ENCODE results near the gene SLC9B2.

Gene SLC9B2

GRCh38 chr4:103118166-103118565, 41.6 kb upstream of the SLC9B2 start:
- Histone ChIP-seq H3K9me2 (ENCODE audit: low read depth, low read length) (no peaks in the 10 kb centered on the region), H3K9me3 (ENCODE audit: low read length) (no peaks in the 10 kb centered on the region), H3K9ac (ENCODE audit: low read length) (no peak overlapping the region), H4K20me1 (ENCODE audit: insufficient read depth, low read length) (no peaks in the 10 kb centered on the region), H3K4me2 (ENCODE audit: low read length) (no peak overlapping the region), H3K79me2 (ENCODE audit: insufficient read depth, low read length) (no peaks in the 10 kb centered on the region), H3K27me3 (ENCODE audit: insufficient read depth, low read length) (no peaks in the 10 kb centered on the region), H3K36me3 (ENCODE audit: insufficient read depth, low read length) (peaks cover 42% of the 10 kb centered on the region), H3K27ac (ENCODE audit: low read depth, low read length, poor library complexity, severe bottlenecking) (no peak overlapping the region), H3K4me1 (ENCODE audit: insufficient read depth, low read length, severe bottlenecking) (no peaks in the 10 kb centered on the region), H3F3A (ENCODE audit: insufficient read depth, low read length) (no peaks in the 10 kb centered on the region), H3K4me3 (ENCODE audit: low read depth, low read length, poor library complexity, severe bottlenecking) (no peak overlapping the region), H2AFZ (ENCODE audit: low read length) (no peak overlapping the region)
- TF ChIP-seq CTCF (IDR thresholded peaks at IDR 0.05; ENCODE audit: low read length) (no peak), EZH2 (IDR thresholded peaks at IDR 0.05; ENCODE audit: borderline replicate concordance, low read length) (no peak)

GRCh38 chr4:103111598-103111997, 35.0 kb upstream of the SLC9B2 start:
- H4K20me1 ChIP-seq (ENCODE audit: insufficient read depth, low read length) = no peaks in the 10 kb centered on the region
- no peaks in the 10 kb centered on the region for H3F3A ChIP-seq (ENCODE audit: insufficient read depth, low read length)
- H3K9me2 ChIP-seq (ENCODE audit: low read depth, low read length) = no peaks in the 10 kb centered on the region
- H3K4me3 ChIP-seq (ENCODE audit: low read depth, low read length, poor library complexity, severe bottlenecking) = no peak overlapping the region
- H3K4me2 ChIP-seq (ENCODE audit: low read length) = no peak overlapping the region
- no peaks in the 10 kb centered on the region for H3K27me3 ChIP-seq (ENCODE audit: insufficient read depth, low read length)
- H3K9me3 ChIP-seq (ENCODE audit: low read length) = no peaks in the 10 kb centered on the region
- no peaks in the 10 kb centered on the region for H3K4me1 ChIP-seq (ENCODE audit: insufficient read depth, low read length, severe bottlenecking)
- H3K9ac ChIP-seq (ENCODE audit: low read length) = no peak overlapping the region
- no peak overlapping the region for H3K27ac ChIP-seq (ENCODE audit: low read depth, low read length, poor library complexity, severe bottlenecking)
- H2AFZ ChIP-seq (ENCODE audit: low read length) = no peak overlapping the region
- TF ChIP-seq CTCF (IDR thresholded peaks at IDR 0.05; ENCODE audit: low read length) (no peak), EZH2 (IDR thresholded peaks at IDR 0.05; ENCODE audit: borderline replicate concordance, low read length) (no peak)
- peaks cover 60% of the 10 kb centered on the region for H3K36me3 ChIP-seq (ENCODE audit: insufficient read depth, low read length)
- H3K79me2 ChIP-seq (ENCODE audit: insufficient read depth, low read length) = no peaks in the 10 kb centered on the region

GRCh38 chr4:103108542-103108941, 32.0 kb upstream of the SLC9B2 start:
- H3K4me2 ChIP-seq (ENCODE audit: low read length) = no peak overlapping the region
- H3K9me3 ChIP-seq (ENCODE audit: low read length) = no peaks in the 10 kb centered on the region
- no peaks in the 10 kb centered on the region for H3K9me2 ChIP-seq (ENCODE audit: low read depth, low read length)
- no peak overlapping the region for H3K4me3 ChIP-seq (ENCODE audit: low read depth, low read length, poor library complexity, severe bottlenecking)
- H3K27ac ChIP-seq (ENCODE audit: low read depth, low read length, poor library complexity, severe bottlenecking) = no peak overlapping the region
- TF ChIP-seq EZH2 (IDR thresholded peaks at IDR 0.05; ENCODE audit: borderline replicate concordance, low read length) (no peak), CTCF (IDR thresholded peaks at IDR 0.05; ENCODE audit: low read length) (no peak)
- no peaks in the 10 kb centered on the region for H3F3A ChIP-seq (ENCODE audit: insufficient read depth, low read length)
- no peaks in the 10 kb centered on the region for H3K4me1 ChIP-seq (ENCODE audit: insufficient read depth, low read length, severe bottlenecking)
- no peaks in the 10 kb centered on the region for H3K27me3 ChIP-seq (ENCODE audit: insufficient read depth, low read length)
- H3K9ac ChIP-seq (ENCODE audit: low read length) = no peak overlapping the region
- H2AFZ ChIP-seq (ENCODE audit: low read length) = no peak overlapping the region
- H4K20me1 ChIP-seq (ENCODE audit: insufficient read depth, low read length) = no peaks in the 10 kb centered on the region
- H3K36me3 ChIP-seq (ENCODE audit: insufficient read depth, low read length) = peaks cover 56% of the 10 kb centered on the region
- no peaks in the 10 kb centered on the region for H3K79me2 ChIP-seq (ENCODE audit: insufficient read depth, low read length)

Measured in OCI-LY1 (cell line).